Measurements from ENCODE around the gene FCRL5.
"Not testable (repeated sequence)": the region's sequence is repeated elsewhere in the genome, so short reads cannot be mapped to it uniquely, and the experiment has no call there.

Gene FCRL5

GRCh38 chr1:157566484-157567300 lies 14.4 kb upstream of the FCRL5 start:
- TF ChIP-seq EZH2 (IDR thresholded peaks at IDR 0.05; ENCODE audit: borderline replicate concordance, low read depth, low read length, severe bottlenecking) (no peak), CTCF (IDR thresholded peaks at IDR 0.05; ENCODE audit: borderline replicate concordance, extremely low read depth, low read length, poor library complexity, severe bottlenecking) (no peak)
- Histone ChIP-seq H3K4me1 (ENCODE audit: insufficient read depth, low read length) (0 out of 2 replicates have a peak, but pooled peaks cover 3% of the 10 kb centered on the region), H2AFZ (ENCODE audit: low read depth, low read length) (no peak overlapping the region), H3K4me3 (ENCODE audit: low read depth in 1 of 2, low read length in 2 of 2) (no peak overlapping the region), H3K9me3 (ENCODE audit: insufficient read depth, low read length, severe bottlenecking) (no peaks in the 10 kb centered on the region), H3K79me2 (ENCODE audit: insufficient read depth, low read length) (no peaks in the 10 kb centered on the region), H3K9ac (ENCODE audit: low read depth, low read length) (no peak overlapping the region), H3K27me3 (ENCODE audit: insufficient read depth, low read length, poor library complexity) (peaks cover 16% of the 10 kb centered on the region), H3K36me3 (ENCODE audit: insufficient read depth, low read length) (no peaks in the 10 kb centered on the region), H4K20me1 (ENCODE audit: insufficient read depth, low read length) (no peaks in the 10 kb centered on the region), H3K4me2 (ENCODE audit: insufficient read depth, low read length) (no peak overlapping the region), H3K27ac (ENCODE audit: low read length) (no peak overlapping the region)
- ATAC-seq (ENCODE audit: insufficient read depth, low read depth) (no peak), DNase-seq (no peak)

GRCh38 chr1:157562515-157562914 lies 10.2 kb upstream of the FCRL5 start:
- no peak overlapping the region for H3K4me2 ChIP-seq (ENCODE audit: insufficient read depth, low read length)
- TF ChIP-seq EZH2 (IDR thresholded peaks at IDR 0.05; ENCODE audit: borderline replicate concordance, low read depth, low read length, severe bottlenecking) = no peak
- TF ChIP-seq CTCF (IDR thresholded peaks at IDR 0.05; ENCODE audit: borderline replicate concordance, extremely low read depth, low read length, poor library complexity, severe bottlenecking) = no peak
- H3K9me3 ChIP-seq (ENCODE audit: insufficient read depth, low read length, severe bottlenecking) = no peaks in the 10 kb centered on the region
- 0 out of 2 replicates have a peak, but pooled peaks cover 3% of the 10 kb centered on the region for H3K4me1 ChIP-seq (ENCODE audit: insufficient read depth, low read length)
- H3K27me3 ChIP-seq (ENCODE audit: insufficient read depth, low read length, poor library complexity) = peaks cover 24% of the 10 kb centered on the region
- no peak overlapping the region for H3K9ac ChIP-seq (ENCODE audit: low read depth, low read length)
- ATAC-seq (ENCODE audit: insufficient read depth, low read depth) = peak; percentile 87
- DNase-seq = peak; percentile 22
- no peaks in the 10 kb centered on the region for H4K20me1 ChIP-seq (ENCODE audit: insufficient read depth, low read length)
- no peak overlapping the region for H3K27ac ChIP-seq (ENCODE audit: low read length)
- no peak overlapping the region for H3K4me3 ChIP-seq (ENCODE audit: low read depth in 1 of 2, low read length in 2 of 2)
- no peaks in the 10 kb centered on the region for H3K36me3 ChIP-seq (ENCODE audit: insufficient read depth, low read length)
- H2AFZ ChIP-seq (ENCODE audit: low read depth, low read length) = no peak overlapping the region
- no peaks in the 10 kb centered on the region for H3K79me2 ChIP-seq (ENCODE audit: insufficient read depth, low read length)

GRCh38 chr1:157558119-157558518 lies 5.8 kb upstream of the FCRL5 start:
- no peak for ATAC-seq (ENCODE audit: insufficient read depth, low read depth)
- Histone ChIP-seq H4K20me1 (ENCODE audit: insufficient read depth, low read length) (no peaks in the 10 kb centered on the region), H3K4me3 (ENCODE audit: low read depth in 1 of 2, low read length in 2 of 2) (no peak overlapping the region), H3K9me3 (ENCODE audit: insufficient read depth, low read length, severe bottlenecking) (no peaks in the 10 kb centered on the region), H3K27me3 (ENCODE audit: insufficient read depth, low read length, poor library complexity) (peaks cover 11% of the 10 kb centered on the region), H3K36me3 (ENCODE audit: insufficient read depth, low read length) (no peaks in the 10 kb centered on the region), H3K9ac (ENCODE audit: low read depth, low read length) (no peak overlapping the region), H3K27ac (ENCODE audit: low read length) (no peak overlapping the region), H3K79me2 (ENCODE audit: insufficient read depth, low read length) (no peaks in the 10 kb centered on the region), H3K4me2 (ENCODE audit: insufficient read depth, low read length) (no peak overlapping the region), H3K4me1 (ENCODE audit: insufficient read depth, low read length) (0 out of 2 replicates have a peak, but pooled peaks cover 3% of the 10 kb centered on the region), H2AFZ (ENCODE audit: low read depth, low read length) (no peak overlapping the region)
- DNase-seq = no peak
- TF ChIP-seq EZH2 (IDR thresholded peaks at IDR 0.05; ENCODE audit: borderline replicate concordance, low read depth, low read length, severe bottlenecking) = no peak
- TF ChIP-seq CTCF (IDR thresholded peaks at IDR 0.05; ENCODE audit: borderline replicate concordance, extremely low read depth, low read length, poor library complexity, severe bottlenecking) = no peak

GRCh38 chr1:157548081-157548480 lies 4.2 kb downstream of the FCRL5 start:
- H3K9ac ChIP-seq (ENCODE audit: low read depth, low read length); DNase-seq; H2AFZ ChIP-seq (ENCODE audit: low read depth, low read length); H3K79me2 ChIP-seq (ENCODE audit: insufficient read depth, low read length); H3K9me3 ChIP-seq (ENCODE audit: insufficient read depth, low read length, severe bottlenecking); ATAC-seq (ENCODE audit: insufficient read depth, low read depth); H3K27ac ChIP-seq (ENCODE audit: low read length); H3K36me3 ChIP-seq (ENCODE audit: insufficient read depth, low read length); H3K4me2 ChIP-seq (ENCODE audit: insufficient read depth, low read length); H4K20me1 ChIP-seq (ENCODE audit: insufficient read depth, low read length); H3K4me3 ChIP-seq (ENCODE audit: low read depth in 1 of 2, low read length in 2 of 2); H3K4me1 ChIP-seq (ENCODE audit: insufficient read depth, low read length): not testable (repeated sequence)
- peaks cover 12% of the 10 kb centered on the region for H3K27me3 ChIP-seq (ENCODE audit: insufficient read depth, low read length, poor library complexity)

All from DND-41 (cell line).